Glutamatergic neuron (in vitro differentiated cells): Measurements from ENCODE around the gene ACSBG1. TPM values are rescaled to one million over a fixed set of nuclear protein-coding genes. Genes with fewer than 3 reads are reported as not detected.
"Not testable (repeated sequence)": the region's sequence is repeated elsewhere in the genome, so short reads cannot be mapped to it uniquely, and the experiment has no call there.

Source experiments
- DNase-seq: peaks from one replicate; pipeline ENCODE4 v3.0.0; 2022
- H3K27ac Mint-ChIP-seq: one replicate; pipeline ENCODE4 v1.8.0; 2020; ENCODE audit warnings: mild to moderate bottlenecking, mixed read lengths, inconsistent platforms; ENCODE audit not compliant: unreplicated experiment
- H3K27me3 Mint-ChIP-seq: one replicate; pipeline ENCODE4 v1.8.0; 2020; ENCODE audit warnings: mild to moderate bottlenecking, moderate library complexity, mixed read lengths, inconsistent platforms; ENCODE audit not compliant: unreplicated experiment
- H3K36me3 Mint-ChIP-seq: one replicate; pipeline ENCODE4 v1.8.0; 2020; ENCODE audit warnings: mild to moderate bottlenecking, mixed read lengths, inconsistent platforms; ENCODE audit not compliant: unreplicated experiment
- H3K4me1 Mint-ChIP-seq: one replicate; pipeline ENCODE4 v1.8.0; 2020; ENCODE audit warnings: mild to moderate bottlenecking, low read depth, mixed read lengths, inconsistent platforms; ENCODE audit not compliant: unreplicated experiment
- H3K4me3 Mint-ChIP-seq: one replicate; pipeline ENCODE4 v1.8.0; 2020; ENCODE audit warnings: mild to moderate bottlenecking, mixed read lengths, inconsistent platforms; ENCODE audit not compliant: unreplicated experiment
- H3K9me3 Mint-ChIP-seq: one replicate; pipeline ENCODE4 v1.8.0; 2020; ENCODE audit warnings: mild to moderate bottlenecking, moderate library complexity, mixed read lengths, inconsistent platforms; ENCODE audit not compliant: unreplicated experiment
- total RNA-seq: library from RNA; stranded (reverse); fragmentation: NEBNext Ultra II Directional; extraction: Animal tissue kit (Norgen Biotek cat#: 25700); gene quantifications from one replicate; pipeline ENCODE4 v1.2.1, GENCODE V29; 2021; ENCODE audit not compliant: unreplicated experiment
- TF ChIP-seq, protein P1 (sequence below): fragments of 200-600 bp; sonication (generic); IDR thresholded peaks from one replicate; pipeline ENCODE4 v1.5.0; 2021; ENCODE audit not compliant: partially characterized antibody, unreplicated experiment

ACSBG1 gene
- total RNA-seq, 1 donor from 2014 or later: not detected

DNA sequence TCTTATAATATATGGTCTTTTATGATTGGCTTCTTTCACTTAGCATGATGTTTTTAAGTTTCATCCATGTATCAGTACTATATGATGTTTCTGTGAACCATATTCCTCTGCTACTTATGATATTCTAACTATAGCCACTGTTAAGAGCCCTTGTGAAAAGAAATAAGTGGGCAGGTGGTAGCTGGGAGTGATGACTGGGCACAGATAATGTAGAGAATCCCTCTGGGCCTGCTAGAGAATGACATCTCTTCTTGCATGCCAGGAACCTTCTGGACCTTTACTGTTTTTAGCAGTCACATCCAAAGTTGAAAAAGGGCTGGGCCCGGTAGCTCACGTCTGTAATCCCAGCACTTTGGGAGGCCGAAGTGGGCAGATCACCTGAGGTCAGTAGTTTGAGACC is 75.0 kb downstream of the ACSBG1 start:
- peaks cover 2% of the 10 kb centered on the region for H3K27me3 Mint-ChIP-seq
- no peak overlapping the region for H3K4me3 Mint-ChIP-seq
- no peaks in the 10 kb centered on the region for H3K36me3 Mint-ChIP-seq
- H3K27ac Mint-ChIP-seq: no peak overlapping the region
- no peaks in the 10 kb centered on the region for H3K4me1 Mint-ChIP-seq
- H3K9me3 Mint-ChIP-seq: no peaks in the 10 kb centered on the region
- DNase-seq: no peak
- TF ChIP-seq, protein P1, sequence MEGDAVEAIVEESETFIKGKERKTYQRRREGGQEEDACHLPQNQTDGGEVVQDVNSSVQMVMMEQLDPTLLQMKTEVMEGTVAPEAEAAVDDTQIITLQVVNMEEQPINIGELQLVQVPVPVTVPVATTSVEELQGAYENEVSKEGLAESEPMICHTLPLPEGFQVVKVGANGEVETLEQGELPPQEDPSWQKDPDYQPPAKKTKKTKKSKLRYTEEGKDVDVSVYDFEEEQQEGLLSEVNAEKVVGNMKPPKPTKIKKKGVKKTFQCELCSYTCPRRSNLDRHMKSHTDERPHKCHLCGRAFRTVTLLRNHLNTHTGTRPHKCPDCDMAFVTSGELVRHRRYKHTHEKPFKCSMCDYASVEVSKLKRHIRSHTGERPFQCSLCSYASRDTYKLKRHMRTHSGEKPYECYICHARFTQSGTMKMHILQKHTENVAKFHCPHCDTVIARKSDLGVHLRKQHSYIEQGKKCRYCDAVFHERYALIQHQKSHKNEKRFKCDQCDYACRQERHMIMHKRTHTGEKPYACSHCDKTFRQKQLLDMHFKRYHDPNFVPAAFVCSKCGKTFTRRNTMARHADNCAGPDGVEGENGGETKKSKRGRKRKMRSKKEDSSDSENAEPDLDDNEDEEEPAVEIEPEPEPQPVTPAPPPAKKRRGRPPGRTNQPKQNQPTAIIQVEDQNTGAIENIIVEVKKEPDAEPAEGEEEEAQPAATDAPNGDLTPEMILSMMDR: no peak

DNA sequence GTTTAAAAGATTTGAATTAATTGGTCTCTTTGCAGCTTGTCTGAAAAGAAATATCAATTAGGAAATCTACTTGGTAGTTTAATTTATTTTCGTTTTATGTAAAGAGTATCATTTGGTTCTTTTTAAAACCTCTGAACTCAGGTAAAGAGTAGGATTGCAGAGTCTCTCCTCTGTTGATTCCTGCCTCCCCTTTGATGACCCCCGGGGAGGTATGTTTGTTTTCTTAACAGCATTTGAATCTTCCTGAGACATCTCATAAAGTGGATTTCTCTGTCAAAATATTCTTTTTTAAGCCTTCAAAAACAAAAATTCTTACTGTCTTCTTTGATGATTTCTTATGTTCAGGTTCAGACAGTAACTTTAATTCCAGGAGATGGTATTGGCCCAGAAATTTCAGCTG is 77.2 kb downstream of the ACSBG1 start:
- H3K36me3 Mint-ChIP-seq: no peaks in the 10 kb centered on the region
- no peaks in the 10 kb centered on the region for H3K9me3 Mint-ChIP-seq
- no peaks in the 10 kb centered on the region for H3K4me1 Mint-ChIP-seq
- H3K27me3 Mint-ChIP-seq: no peaks in the 10 kb centered on the region
- no peak overlapping the region for H3K4me3 Mint-ChIP-seq
- TF ChIP-seq, protein P1: no peak
- no peak for DNase-seq
- no peak overlapping the region for H3K27ac Mint-ChIP-seq

DNA sequence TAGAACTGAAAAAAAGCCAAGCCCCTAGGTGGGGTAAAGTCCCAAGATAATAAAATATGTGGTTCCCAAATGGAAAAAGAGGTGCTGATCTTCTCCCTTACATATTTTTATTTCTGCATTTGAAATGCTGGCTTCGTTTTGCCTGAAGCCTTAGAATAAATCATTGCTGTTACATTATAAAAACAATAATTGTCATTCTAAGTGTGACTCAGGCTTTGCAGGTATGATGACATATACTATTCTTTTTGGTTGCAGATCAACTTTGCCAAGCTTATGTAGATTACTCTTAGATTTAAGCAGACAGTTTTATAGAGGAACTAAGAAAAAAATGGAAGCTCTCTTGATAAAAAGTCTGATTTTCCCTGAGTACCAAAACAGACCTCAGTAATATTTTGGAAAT is 77.7 kb downstream of the ACSBG1 start:
- H3K4me1 Mint-ChIP-seq: no peaks in the 10 kb centered on the region
- no peak for DNase-seq
- TF ChIP-seq, protein P1: no peak
- H3K27ac Mint-ChIP-seq: no peak overlapping the region
- H3K9me3 Mint-ChIP-seq: no peaks in the 10 kb centered on the region
- no peaks in the 10 kb centered on the region for H3K36me3 Mint-ChIP-seq
- no peaks in the 10 kb centered on the region for H3K27me3 Mint-ChIP-seq
- no peak overlapping the region for H3K4me3 Mint-ChIP-seq

DNA sequence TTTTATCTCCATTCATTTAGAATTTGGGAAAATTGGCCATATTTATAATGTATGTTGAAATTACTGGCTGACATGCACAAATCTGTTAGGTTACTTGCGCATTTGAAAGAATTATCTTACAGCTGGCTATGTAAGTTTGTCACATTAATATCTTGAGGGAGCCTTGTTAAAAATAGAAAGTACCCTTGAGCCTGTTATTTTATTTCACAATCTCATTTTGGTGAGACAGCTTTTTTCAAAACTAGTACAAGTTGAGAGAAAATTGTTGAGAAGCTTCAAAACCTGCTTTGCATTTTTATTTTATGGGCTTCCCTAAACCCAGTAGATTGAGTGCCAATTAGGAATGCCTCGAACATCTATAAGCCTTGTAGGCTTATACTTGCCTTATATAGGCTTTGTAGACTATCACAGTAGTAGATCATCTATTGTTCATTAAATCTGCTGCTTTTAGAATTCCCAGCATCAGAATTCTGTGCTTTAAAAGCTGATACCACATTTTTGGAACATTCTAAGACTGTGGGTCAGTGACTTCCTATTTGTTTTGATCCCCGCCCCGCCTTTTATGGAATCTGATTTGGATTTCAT is 78.9 kb downstream of the ACSBG1 start:
- no peak for DNase-seq
- no peaks in the 10 kb centered on the region for H3K36me3 Mint-ChIP-seq
- no peaks in the 10 kb centered on the region for H3K4me1 Mint-ChIP-seq
- H3K27me3 Mint-ChIP-seq: peaks cover 3% of the 10 kb centered on the region
- no peaks in the 10 kb centered on the region for H3K9me3 Mint-ChIP-seq
- no peak overlapping the region for H3K4me3 Mint-ChIP-seq
- H3K27ac Mint-ChIP-seq: no peak overlapping the region
- TF ChIP-seq, protein P1: no peak

DNA sequence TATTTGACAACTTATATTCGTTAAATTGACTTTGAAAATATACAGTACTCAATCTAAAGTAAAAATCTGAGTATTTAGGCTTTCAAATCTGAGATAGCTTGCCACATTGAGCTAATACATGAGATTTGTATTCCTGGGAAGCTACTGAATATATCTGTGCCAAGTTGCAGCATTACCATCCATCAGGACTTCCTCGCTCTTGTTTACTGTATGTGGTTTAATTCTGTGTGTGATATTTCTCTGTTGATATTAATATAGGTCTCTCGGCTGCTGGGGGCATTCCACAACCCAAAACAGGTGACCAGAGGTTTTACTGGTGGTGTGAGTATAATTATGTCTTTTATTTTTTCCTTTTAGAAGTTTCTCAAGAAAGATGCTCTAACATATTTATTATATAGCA is 79.4 kb downstream of the ACSBG1 start:
- H3K27me3 Mint-ChIP-seq: peaks cover 3% of the 10 kb centered on the region
- TF ChIP-seq, protein P1: no peak
- H3K4me3 Mint-ChIP-seq: no peak overlapping the region

DNA sequence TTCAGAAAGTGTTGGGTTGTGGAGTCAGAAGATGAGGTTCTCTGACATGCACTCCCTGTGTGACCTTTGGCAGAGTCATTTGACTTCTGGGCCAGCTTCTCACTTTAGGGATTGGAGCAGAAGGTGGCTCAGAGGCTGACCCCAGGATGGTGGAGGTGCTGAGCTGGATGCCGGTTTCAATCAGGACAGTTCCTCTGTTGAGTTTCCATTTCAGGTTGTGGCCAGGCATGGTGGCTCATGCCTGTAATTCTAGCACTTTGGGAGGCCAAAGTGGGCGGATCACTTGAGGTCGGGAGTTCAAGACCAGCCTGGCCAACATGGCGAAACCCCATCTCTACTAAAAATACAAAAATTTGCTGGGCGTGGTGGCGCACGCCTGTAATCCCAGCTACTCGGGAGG is 83.3 kb downstream of the ACSBG1 start:
- not testable (repeated sequence) for H3K27me3 Mint-ChIP-seq, DNase-seq, H3K4me1 Mint-ChIP-seq, H3K27ac Mint-ChIP-seq, H3K4me3 Mint-ChIP-seq, H3K36me3 Mint-ChIP-seq, H3K9me3 Mint-ChIP-seq

More for the DNA sequence above, 79.4 kb downstream of the ACSBG1 start:
- DNase-seq: no peak
- no peak overlapping the region for H3K27ac Mint-ChIP-seq
- no peaks in the 10 kb centered on the region for H3K36me3 Mint-ChIP-seq
- no peaks in the 10 kb centered on the region for H3K4me1 Mint-ChIP-seq
- H3K9me3 Mint-ChIP-seq: no peaks in the 10 kb centered on the region
